ENCODE data around the gene PPP2R5B.
A peak's percentile ranks its signal among the peaks of the same experiment; 100 is the strongest.

The PPP2R5B gene

GRCh38 chr11:64933213-64933934 is 8.9 kb downstream of the PPP2R5B start:
- H3K4me1 ChIP-seq (ENCODE audit: control insufficient read depth, insufficient read depth, low read length) = no peaks in the 10 kb centered on the region
- CTCF ChIA-PET = interaction anchor here (0.5 to 1.3 kb wide), 3 partner anchors 11 to 341 kb away, joined by 3 to 4 read pairs (median 3); no protein-coding TSS in a partner anchor
- POLR2A ChIA-PET = interaction anchor here (2.3 kb wide), 1 partner anchor 9 kb away, joined by 8 read pairs; the partner anchor contains the start of gene PPP2R5B
- no peak for TF ChIP-seq ZNF10 (tag by site-specific recombination; IDR thresholded peaks at IDR 0.05)
- peak; percentile 91 for TF ChIP-seq GLIS1 (tag by site-specific recombination; IDR thresholded peaks at IDR 0.05)
- TF ChIP-seq ZBTB8A (tag by site-specific recombination; IDR thresholded peaks at IDR 0.05) = no peak
- peak; percentile 86 for TF ChIP-seq OSR2 (tag by site-specific recombination; IDR thresholded peaks at IDR 0.05)
- no peak for TF ChIP-seq KLF7 (tag by site-specific recombination; IDR thresholded peaks at IDR 0.05; ENCODE audit: borderline replicate concordance)
- TF ChIP-seq ZNF350 (tag by site-specific recombination; IDR thresholded peaks at IDR 0.05) = no peak
- peak; percentile 77 for TF ChIP-seq ZIC2 (tag by site-specific recombination; IDR thresholded peaks at IDR 0.05)
- TF ChIP-seq ZNF600 (tag by site-specific recombination; IDR thresholded peaks at IDR 0.05) = peak; percentile 83
- TF ChIP-seq GLIS2 (tag by site-specific recombination; IDR thresholded peaks at IDR 0.05) = peak; percentile 60; the same call in 1 of the 2 replicates
- no peak overlapping the region for H3K4me3 ChIP-seq (ENCODE audit: low read depth, low read length)
- peaks cover 0 to 62% of the 10 kb centered on the region in 2 experiments; a peak in 1 of 3 replicates for H3K36me3 ChIP-seq (ENCODE audit: control insufficient read depth in 2 of 2, insufficient read depth in 1 of 2, low read length in 2 of 2)
- no peak overlapping the region for H3K27ac ChIP-seq (ENCODE audit: extremely low read depth, low read depth, low read length)
- no peaks in the 10 kb centered on the region for H3K9me3 ChIP-seq (ENCODE audit: control insufficient read depth, insufficient read depth, low read depth, low read length)

DNA sequence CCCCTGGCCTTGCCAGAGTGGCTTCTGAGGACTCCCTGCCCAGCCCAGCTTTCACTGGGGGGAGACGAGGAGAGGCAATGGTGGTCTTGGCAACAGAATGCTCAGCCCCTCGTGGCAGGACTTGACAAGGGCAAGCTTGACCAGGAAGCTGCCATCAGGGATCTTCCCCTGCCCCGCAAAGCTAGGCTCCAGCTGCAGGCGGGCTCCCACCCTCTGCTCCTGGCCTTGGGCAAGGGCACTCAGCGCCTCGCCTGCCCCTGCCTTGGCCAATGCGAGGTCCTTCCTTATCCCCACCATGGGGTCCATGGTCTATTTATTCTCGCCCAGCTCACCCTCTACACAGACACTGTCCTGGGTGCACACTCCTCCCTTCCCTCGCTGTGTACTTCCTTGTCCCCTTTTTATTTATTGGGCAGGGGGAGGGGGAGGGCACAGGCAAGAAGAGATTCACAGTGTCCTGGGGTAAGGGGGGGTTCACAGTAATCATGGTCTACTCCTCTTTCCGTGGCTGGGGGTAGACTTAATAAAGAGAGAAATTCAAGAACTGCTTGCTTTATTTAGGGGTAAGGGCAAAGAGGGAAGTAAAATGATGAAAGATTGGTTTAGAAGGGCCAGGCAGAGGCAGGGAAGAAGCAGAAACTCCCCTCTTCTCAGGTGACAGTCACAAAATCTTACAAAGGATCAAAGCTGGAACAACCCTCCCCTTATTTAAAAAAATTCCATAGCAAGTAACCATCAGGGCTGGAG is 9.6 kb downstream of the PPP2R5B start:
- Histone ChIP-seq H3K36me3 (ENCODE audit: control insufficient read depth in 2 of 2, insufficient read depth in 1 of 2, low read length in 2 of 2) (peaks cover 0 to 59% of the 10 kb centered on the region in 2 experiments; a peak in 1 of 3 replicates), H3K4me3 (ENCODE audit: low read depth, low read length) (no peak overlapping the region), H3K9me3 (ENCODE audit: control insufficient read depth, insufficient read depth, low read depth, low read length) (no peaks in the 10 kb centered on the region), H3K27ac (ENCODE audit: extremely low read depth, low read depth, low read length) (no peak overlapping the region), H3K4me1 (ENCODE audit: control insufficient read depth, insufficient read depth, low read length) (no peaks in the 10 kb centered on the region)
- CTCF ChIA-PET = interaction anchor here (0.6 to 1.3 kb wide), 4 partner anchors 8 to 62 kb away, joined by 3 to 5 read pairs (median 4); no protein-coding TSS in a partner anchor
- TF ChIP-seq ZNF48 (tag by site-specific recombination; IDR thresholded peaks at IDR 0.05) (no peak), PRDM10 (tag by site-specific recombination; IDR thresholded peaks at IDR 0.05) (peak; percentile 87)
- POLR2A ChIA-PET = interaction anchor here (1.5 to 2.3 kb wide), 2 partner anchors 10 to 15 kb away, joined by 3 to 8 read pairs; partner anchors contain the start of gene PPP2R5B

GRCh38 chr11:64934682-64935358 is 10.3 kb downstream of the PPP2R5B start:
- POLR2A ChIA-PET = interaction anchor here (0.5 to 2.3 kb wide), 5 partner anchors 9 to 628 kb away, joined by 3 to 8 read pairs (median 3); partner anchors contain the start of gene PPP2R5B
- TF ChIP-seq BCL6B (tag by site-specific recombination; IDR thresholded peaks at IDR 0.05) (no peak), ZNF660 (tag by site-specific recombination; IDR thresholded peaks at IDR 0.05) (no peak), GLIS1 (tag by site-specific recombination; IDR thresholded peaks at IDR 0.05) (no peak), ZNF37A (tag by site-specific recombination; IDR thresholded peaks at IDR 0.05) (no peak), ZNF76 (tag by site-specific recombination; IDR thresholded peaks at IDR 0.05; ENCODE audit: borderline replicate concordance, low read depth) (no peak), WT1 (tag by site-specific recombination; IDR thresholded peaks at IDR 0.05) (no peak), OVOL3 (tag by site-specific recombination; IDR thresholded peaks at IDR 0.05) (no peak), SP3 (tag by site-specific recombination; IDR thresholded peaks at IDR 0.05) (no peak), ZSCAN30 (tag by site-specific recombination; IDR thresholded peaks at IDR 0.05) (no peak), ZNF266 (tag by site-specific recombination; IDR thresholded peaks at IDR 0.05; ENCODE audit: low read depth) (no peak), ZNF416 (tag by site-specific recombination; IDR thresholded peaks at IDR 0.05) (no peak)
- TF ChIP-seq, protein P1, sequence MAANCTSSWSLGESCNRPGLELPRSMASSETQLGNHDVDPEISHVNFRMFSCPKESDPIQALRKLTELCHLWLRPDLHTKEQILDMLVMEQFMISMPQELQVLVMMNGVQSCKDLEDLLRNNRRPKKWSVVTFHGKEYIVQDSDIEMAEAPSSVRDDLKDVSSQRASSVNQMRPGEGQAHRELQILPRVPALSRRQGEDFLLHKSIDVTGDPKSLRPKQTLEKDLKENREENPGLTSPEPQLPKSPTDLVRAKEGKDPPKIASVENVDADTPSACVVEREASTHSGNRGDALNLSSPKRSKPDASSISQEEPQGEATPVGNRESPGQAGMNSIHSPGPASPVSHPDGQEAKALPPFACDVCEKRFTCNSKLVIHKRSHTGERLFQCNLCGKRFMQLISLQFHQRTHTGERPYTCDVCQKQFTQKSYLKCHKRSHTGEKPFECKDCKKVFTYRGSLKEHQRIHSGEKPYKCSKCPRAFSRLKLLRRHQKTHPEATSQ (tag by site-specific recombination; IDR thresholded peaks at IDR 0.05) = no peak
- peaks cover 0 to 52% of the 10 kb centered on the region in 2 experiments; a peak in 1 of 3 replicates for H3K36me3 ChIP-seq (ENCODE audit: control insufficient read depth in 2 of 2, insufficient read depth in 1 of 2, low read length in 2 of 2)
- no peak overlapping the region for H3K4me3 ChIP-seq (ENCODE audit: low read depth, low read length)
- CTCF ChIA-PET = interaction anchor here (0.6 to 1.1 kb wide), 4 partner anchors 8 to 62 kb away, joined by 3 to 5 read pairs (median 4); no protein-coding TSS in a partner anchor
- no peaks in the 10 kb centered on the region for H3K9me3 ChIP-seq (ENCODE audit: control insufficient read depth, insufficient read depth, low read depth, low read length)
- no peaks in the 10 kb centered on the region for H3K4me1 ChIP-seq (ENCODE audit: control insufficient read depth, insufficient read depth, low read length)
- no peak overlapping the region for H3K27ac ChIP-seq (ENCODE audit: extremely low read depth, low read depth, low read length)

Data from HEK293 (cell line).